Measurements from ENCODE around the gene LUZP1.

Gene LUZP1

DNA sequence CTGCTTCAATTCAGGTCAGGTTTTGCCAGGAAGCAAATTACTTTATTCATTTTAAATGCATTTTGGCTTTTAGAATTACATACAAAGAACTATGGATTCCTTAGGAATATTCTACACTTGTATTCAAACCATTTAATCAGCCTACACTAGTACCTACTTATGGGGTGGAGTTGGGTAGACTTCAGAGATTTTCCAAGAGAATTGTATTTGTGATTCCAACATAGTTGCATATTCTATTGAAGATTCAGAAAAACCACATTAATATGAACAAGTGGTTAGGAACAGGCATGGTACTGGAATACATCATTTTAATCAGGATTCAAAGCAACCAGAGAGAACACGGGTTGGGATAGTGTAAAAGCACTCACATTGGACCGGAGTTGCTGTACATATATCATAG is 33.4 kb downstream of the LUZP1 start:
- FAIRE-seq: no peak

DNA sequence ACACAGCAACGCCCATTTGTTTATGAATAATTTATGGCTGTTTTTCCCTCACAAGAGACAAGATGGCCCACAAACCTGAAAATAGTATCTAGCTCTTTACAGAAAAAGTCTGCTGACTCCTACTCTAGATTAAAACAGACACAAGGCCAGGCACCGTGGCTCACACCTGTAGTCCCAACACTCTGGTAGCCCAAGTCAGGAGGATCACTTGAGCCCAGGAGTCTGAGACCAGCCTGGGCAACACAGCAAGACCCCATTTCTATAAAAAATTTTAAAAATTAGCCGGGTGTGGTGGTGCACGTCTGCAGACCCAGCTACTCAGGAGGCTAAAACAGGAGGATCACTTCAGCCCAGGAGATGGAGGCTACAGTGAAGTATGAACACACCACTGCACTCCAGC is 34.6 kb downstream of the LUZP1 start:
- no peak for FAIRE-seq
- DNase-seq (ENCODE audit: insufficient read length): no peak
- no peak for TF ChIP-seq POLR2A (IDR thresholded peaks at IDR 0.05; ENCODE audit: low read depth, low read length)
- TF ChIP-seq TAF1 (IDR thresholded peaks at IDR 0.05; ENCODE audit: borderline replicate concordance, low read depth, low read length): no peak
- TF ChIP-seq POLR2AphosphoS5 (IDR thresholded peaks at IDR 0.05; ENCODE audit: low read depth, low read length): no peak

More for the DNA sequence above, 33.4 kb downstream of the LUZP1 start:
- no peak for DNase-seq (ENCODE audit: insufficient read length)
- TF ChIP-seq TAF1 (IDR thresholded peaks at IDR 0.05; ENCODE audit: borderline replicate concordance, low read depth, low read length) (no peak), POLR2AphosphoS5 (IDR thresholded peaks at IDR 0.05; ENCODE audit: low read depth, low read length) (no peak), POLR2A (IDR thresholded peaks at IDR 0.05; ENCODE audit: low read depth, low read length) (no peak)

GRCh38 chr1:23133587-23133986 is 35.1 kb downstream of the LUZP1 start:
- no peak for TF ChIP-seq POLR2A (IDR thresholded peaks at IDR 0.05; ENCODE audit: low read depth, low read length)
- TF ChIP-seq POLR2AphosphoS5 (IDR thresholded peaks at IDR 0.05; ENCODE audit: low read depth, low read length): no peak
- no peak for TF ChIP-seq TAF1 (IDR thresholded peaks at IDR 0.05; ENCODE audit: borderline replicate concordance, low read depth, low read length)
- no peak for DNase-seq (ENCODE audit: insufficient read length)
- FAIRE-seq: no peak

DNA sequence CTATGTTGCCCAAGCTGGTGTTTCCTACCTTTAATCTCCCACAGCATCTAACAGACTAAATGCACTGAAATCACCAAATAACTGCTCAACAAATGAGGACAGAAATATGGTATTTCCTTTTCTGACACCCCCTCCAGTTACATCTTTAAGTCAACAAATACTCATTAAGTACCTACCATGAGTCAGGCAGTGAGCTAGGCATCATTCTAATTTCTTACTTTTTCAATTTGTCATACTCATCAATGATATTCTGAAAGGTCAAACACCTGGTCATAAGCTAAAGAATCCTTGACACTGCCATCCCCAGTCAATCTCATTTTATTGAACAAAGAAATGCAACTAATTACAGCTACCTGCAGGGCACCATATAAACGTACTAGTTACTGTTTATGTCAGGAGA is 36.6 kb downstream of the LUZP1 start:
- no peak for DNase-seq (ENCODE audit: insufficient read length)
- no peak for FAIRE-seq
- no peak for TF ChIP-seq POLR2AphosphoS5 (IDR thresholded peaks at IDR 0.05; ENCODE audit: low read depth, low read length)
- no peak for TF ChIP-seq POLR2A (IDR thresholded peaks at IDR 0.05; ENCODE audit: low read depth, low read length)

GRCh38 chr1:23129846-23130245 is 38.8 kb downstream of the LUZP1 start:
- FAIRE-seq: no peak
- no peak for TF ChIP-seq POLR2AphosphoS5 (IDR thresholded peaks at IDR 0.05; ENCODE audit: low read depth, low read length)
- no peak for TF ChIP-seq POLR2A (IDR thresholded peaks at IDR 0.05; ENCODE audit: low read depth, low read length)
- no peak for TF ChIP-seq TAF1 (IDR thresholded peaks at IDR 0.05; ENCODE audit: borderline replicate concordance, low read depth, low read length)
- DNase-seq (ENCODE audit: insufficient read length): no peak

GRCh38 chr1:23126801-23127200 is 41.9 kb downstream of the LUZP1 start:
- no peak for TF ChIP-seq TAF1 (IDR thresholded peaks at IDR 0.05; ENCODE audit: borderline replicate concordance, low read depth, low read length)
- no peak for TF ChIP-seq POLR2AphosphoS5 (IDR thresholded peaks at IDR 0.05; ENCODE audit: low read depth, low read length)
- no peak for TF ChIP-seq POLR2A (IDR thresholded peaks at IDR 0.05; ENCODE audit: low read depth, low read length)
- no peak for DNase-seq (ENCODE audit: insufficient read length)
- no peak for FAIRE-seq

GRCh38 chr1:23126200-23126599 is 42.5 kb downstream of the LUZP1 start:
- DNase-seq (ENCODE audit: insufficient read length) (no peak), FAIRE-seq (no peak)

GRCh38 chr1:23125489-23125888 is 43.2 kb downstream of the LUZP1 start:
- TF ChIP-seq TAF1 (IDR thresholded peaks at IDR 0.05; ENCODE audit: borderline replicate concordance, low read depth, low read length): no peak
- no peak for TF ChIP-seq POLR2AphosphoS5 (IDR thresholded peaks at IDR 0.05; ENCODE audit: low read depth, low read length)
- TF ChIP-seq POLR2A (IDR thresholded peaks at IDR 0.05; ENCODE audit: low read depth, low read length): no peak
- no peak for FAIRE-seq
- DNase-seq (ENCODE audit: insufficient read length): no peak

More at GRCh38 chr1:23126200-23126599, 42.5 kb downstream of the LUZP1 start:
- TF ChIP-seq POLR2AphosphoS5 (IDR thresholded peaks at IDR 0.05; ENCODE audit: low read depth, low read length) (no peak), POLR2A (IDR thresholded peaks at IDR 0.05; ENCODE audit: low read depth, low read length) (no peak)

DNA sequence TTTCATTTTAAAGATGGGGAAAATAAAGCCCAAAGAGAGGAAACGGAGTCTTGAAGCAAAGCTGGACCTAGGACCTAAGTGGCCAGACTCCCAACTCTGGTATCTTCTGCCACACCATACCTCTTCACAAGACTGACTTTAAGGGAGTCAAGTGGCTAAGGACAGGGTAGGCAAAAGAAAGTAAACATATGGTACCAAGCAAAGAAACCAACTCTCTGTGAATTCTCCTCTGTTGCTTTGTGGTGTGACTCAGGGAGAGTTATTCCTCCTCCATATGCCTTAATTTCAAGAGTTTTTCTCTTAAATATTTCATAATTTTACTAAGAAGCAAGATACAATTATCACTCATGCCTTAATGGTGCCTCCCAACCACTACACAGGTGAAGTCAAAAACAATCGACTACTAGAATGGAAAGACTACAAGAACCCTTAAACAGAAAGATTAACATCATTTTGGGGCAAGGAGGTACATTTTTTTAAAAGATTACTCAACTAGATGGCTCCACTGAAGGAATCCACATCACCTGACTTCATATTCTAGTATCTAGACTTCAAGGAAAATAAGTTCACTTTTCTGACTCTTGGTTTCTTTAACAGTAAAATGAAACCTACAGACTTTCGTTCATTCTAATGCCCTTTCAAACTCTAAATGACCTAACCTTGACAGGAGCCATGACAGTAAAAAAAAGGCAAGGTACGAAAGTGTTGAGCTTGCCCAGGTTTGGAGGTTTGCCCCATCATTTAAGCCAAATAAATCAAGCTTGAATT is 44.2 kb downstream of the LUZP1 start:
- FAIRE-seq (no peak), DNase-seq (ENCODE audit: insufficient read length) (no peak)
- TF ChIP-seq POLR2A (IDR thresholded peaks at IDR 0.05; ENCODE audit: low read depth, low read length) (no peak), TAF1 (IDR thresholded peaks at IDR 0.05; ENCODE audit: borderline replicate concordance, low read depth, low read length) (no peak), POLR2AphosphoS5 (IDR thresholded peaks at IDR 0.05; ENCODE audit: low read depth, low read length) (no peak)

DNA sequence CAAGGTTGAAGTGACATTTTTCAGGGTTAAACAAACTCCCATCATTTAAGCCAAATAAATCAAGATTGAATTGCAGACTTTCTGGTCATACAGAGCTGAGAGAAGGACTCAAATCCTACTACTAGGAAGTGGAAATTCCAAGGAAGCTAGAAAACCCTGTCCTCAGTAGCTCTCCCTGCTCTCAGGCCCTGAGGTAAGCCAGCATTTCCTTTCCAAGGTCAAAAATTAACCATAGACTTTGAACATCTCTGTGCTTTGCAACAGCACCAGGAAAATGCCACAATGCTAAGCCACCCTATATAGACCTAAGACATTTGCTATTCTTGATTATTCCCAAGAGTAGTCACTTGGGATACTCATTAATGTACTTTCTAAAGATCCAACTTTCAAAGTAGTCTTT is 45.1 kb downstream of the LUZP1 start:
- FAIRE-seq: no peak
- DNase-seq (ENCODE audit: insufficient read length): no peak
- TF ChIP-seq POLR2AphosphoS5 (IDR thresholded peaks at IDR 0.05; ENCODE audit: low read depth, low read length) (no peak), POLR2A (IDR thresholded peaks at IDR 0.05; ENCODE audit: low read depth, low read length) (no peak), TAF1 (IDR thresholded peaks at IDR 0.05; ENCODE audit: borderline replicate concordance, low read depth, low read length) (no peak)

DNA sequence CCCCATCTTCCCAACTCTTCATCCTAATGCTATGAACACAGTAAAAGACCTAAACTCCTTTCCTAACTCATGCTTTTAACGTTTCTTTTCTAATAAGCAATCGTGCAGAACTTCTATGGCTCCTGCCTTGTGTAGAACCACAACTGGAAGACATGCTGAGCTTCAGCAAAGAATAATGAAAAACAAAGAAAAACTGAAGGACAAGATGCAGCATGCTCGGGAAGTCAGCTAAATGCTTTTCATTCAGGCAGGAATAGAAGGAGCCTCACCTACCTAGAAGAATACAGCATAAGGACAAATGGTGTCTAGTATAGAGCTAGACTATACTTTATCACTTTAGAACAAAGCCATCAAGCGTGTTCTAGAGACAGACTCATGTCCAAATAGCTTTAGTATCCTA is 45.9 kb downstream of the LUZP1 start:
- TF ChIP-seq TAF1 (IDR thresholded peaks at IDR 0.05; ENCODE audit: borderline replicate concordance, low read depth, low read length) (no peak), POLR2AphosphoS5 (IDR thresholded peaks at IDR 0.05; ENCODE audit: low read depth, low read length) (no peak), POLR2A (IDR thresholded peaks at IDR 0.05; ENCODE audit: low read depth, low read length) (no peak)
- FAIRE-seq: no peak
- no peak for DNase-seq (ENCODE audit: insufficient read length)

DNA sequence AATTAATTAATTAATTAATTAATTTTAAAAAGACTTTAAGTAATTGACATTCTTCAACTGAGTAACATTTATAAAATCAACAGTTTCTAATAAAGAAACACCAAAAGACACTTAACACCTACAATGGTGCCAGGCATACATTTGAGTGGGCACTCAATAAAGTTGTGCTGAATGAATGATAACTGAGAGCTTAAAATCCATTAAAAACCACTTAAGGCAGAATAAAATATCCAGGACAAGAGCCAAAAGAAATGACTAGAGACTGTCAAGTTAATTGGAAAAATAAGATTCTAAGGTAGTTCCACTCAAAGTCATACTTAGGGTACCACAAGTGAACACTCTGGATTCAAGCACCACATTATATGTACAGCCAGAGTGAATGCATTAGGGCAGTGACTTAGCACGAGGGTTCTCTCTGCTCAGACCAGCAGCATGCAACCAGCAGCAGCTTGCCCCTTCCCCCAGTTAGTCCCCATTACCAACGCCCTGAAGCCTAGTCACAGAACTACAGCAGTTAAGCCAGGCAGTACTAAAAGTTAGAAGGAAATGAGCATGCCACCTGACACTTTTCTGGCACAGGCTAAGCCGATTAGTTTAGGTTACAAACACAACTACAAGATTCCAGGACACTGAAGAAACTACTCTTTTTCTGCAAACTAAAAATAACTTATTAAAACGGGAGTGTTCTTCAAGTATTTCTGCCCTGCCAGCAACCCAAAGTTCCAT is 46.5 kb downstream of the LUZP1 start:
- FAIRE-seq (no peak), DNase-seq (ENCODE audit: insufficient read length) (no peak)
- TF ChIP-seq TAF1 (IDR thresholded peaks at IDR 0.05; ENCODE audit: borderline replicate concordance, low read depth, low read length) (no peak), POLR2A (IDR thresholded peaks at IDR 0.05; ENCODE audit: low read depth, low read length) (no peak), POLR2AphosphoS5 (IDR thresholded peaks at IDR 0.05; ENCODE audit: low read depth, low read length) (no peak)

Measured in GM12892 (cell line).